ENCODE measurements around the gene CKMT2.

The CKMT2 gene

GRCh38 chr5:81205058-81205457, 28.1 kb upstream of the CKMT2 start:
- Mint-ChIP-seq H3K4me1 (ENCODE audit: low read depth) (no peaks in the 10 kb centered on the region), H3K27me3 (ENCODE audit: low read depth) (no peaks in the 10 kb centered on the region), H3K36me3 (ENCODE audit: low read depth) (no peaks in the 10 kb centered on the region), H3K9me3 (no peaks in the 10 kb centered on the region), H3K4me3 (no peak overlapping the region), H3K27ac (no peak overlapping the region)
- no peak for DNase-seq (ENCODE audit: low spot score)

DNA sequence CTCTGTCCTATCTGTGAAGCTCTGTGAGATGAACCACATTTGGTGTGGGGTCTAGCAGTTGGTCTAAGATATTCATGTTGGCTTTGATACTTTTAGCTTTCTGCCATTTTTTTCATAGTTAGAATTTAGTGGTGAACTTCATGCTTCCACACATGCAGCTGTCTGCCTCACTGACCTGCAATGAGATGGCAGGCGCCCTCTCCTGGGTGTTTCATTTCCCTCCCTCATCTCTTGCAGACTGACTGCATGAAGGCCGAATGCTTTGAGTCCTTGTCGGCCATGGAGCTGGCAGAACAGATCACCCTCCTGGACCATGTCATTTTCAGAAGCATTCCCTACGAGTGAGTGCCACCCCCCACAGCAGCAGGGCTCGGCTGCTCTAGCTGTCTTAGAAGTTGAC, 26.1 kb upstream of the CKMT2 start:
- no peak for DNase-seq (ENCODE audit: low spot score)
- Mint-ChIP-seq H3K9me3 (no peaks in the 10 kb centered on the region), H3K4me1 (ENCODE audit: low read depth) (no peaks in the 10 kb centered on the region), H3K27ac (no peak overlapping the region), H3K36me3 (ENCODE audit: low read depth) (no peaks in the 10 kb centered on the region), H3K4me3 (no peak overlapping the region), H3K27me3 (ENCODE audit: low read depth) (no peaks in the 10 kb centered on the region)

GRCh38 chr5:81208904-81209303, 24.2 kb upstream of the CKMT2 start:
- no peak for DNase-seq (ENCODE audit: low spot score)
- no peak overlapping the region for H3K4me3 Mint-ChIP-seq
- H3K36me3 Mint-ChIP-seq (ENCODE audit: low read depth) = no peaks in the 10 kb centered on the region
- H3K27ac Mint-ChIP-seq = no peak overlapping the region
- H3K9me3 Mint-ChIP-seq = no peaks in the 10 kb centered on the region
- H3K4me1 Mint-ChIP-seq (ENCODE audit: low read depth) = no peaks in the 10 kb centered on the region
- H3K27me3 Mint-ChIP-seq (ENCODE audit: low read depth) = no peaks in the 10 kb centered on the region

DNA sequence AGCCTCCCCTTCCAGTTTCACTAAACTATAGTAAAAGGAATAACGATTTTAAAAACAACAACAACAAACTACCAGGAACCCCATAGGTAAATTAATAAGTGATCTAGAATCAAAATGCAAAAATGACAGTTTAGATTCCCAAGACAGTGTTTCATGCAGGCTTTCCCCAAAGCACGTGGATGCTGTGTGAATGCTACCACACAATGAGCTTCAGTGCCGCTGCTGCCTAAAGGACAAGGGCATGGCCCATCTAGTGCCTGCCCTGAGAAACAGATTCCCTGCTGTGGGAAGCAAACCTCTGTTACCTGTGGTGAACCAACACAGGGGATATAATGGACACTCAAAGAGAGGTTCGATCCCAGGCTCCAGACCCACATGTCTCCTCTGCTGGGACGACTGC, 23.7 kb upstream of the CKMT2 start:
- H3K9me3 Mint-ChIP-seq = no peaks in the 10 kb centered on the region
- no peak overlapping the region for H3K4me3 Mint-ChIP-seq
- no peaks in the 10 kb centered on the region for H3K27me3 Mint-ChIP-seq (ENCODE audit: low read depth)
- no peaks in the 10 kb centered on the region for H3K36me3 Mint-ChIP-seq (ENCODE audit: low read depth)
- H3K27ac Mint-ChIP-seq = no peak overlapping the region
- DNase-seq (ENCODE audit: low spot score) = no peak
- H3K4me1 Mint-ChIP-seq (ENCODE audit: low read depth) = no peaks in the 10 kb centered on the region

DNA sequence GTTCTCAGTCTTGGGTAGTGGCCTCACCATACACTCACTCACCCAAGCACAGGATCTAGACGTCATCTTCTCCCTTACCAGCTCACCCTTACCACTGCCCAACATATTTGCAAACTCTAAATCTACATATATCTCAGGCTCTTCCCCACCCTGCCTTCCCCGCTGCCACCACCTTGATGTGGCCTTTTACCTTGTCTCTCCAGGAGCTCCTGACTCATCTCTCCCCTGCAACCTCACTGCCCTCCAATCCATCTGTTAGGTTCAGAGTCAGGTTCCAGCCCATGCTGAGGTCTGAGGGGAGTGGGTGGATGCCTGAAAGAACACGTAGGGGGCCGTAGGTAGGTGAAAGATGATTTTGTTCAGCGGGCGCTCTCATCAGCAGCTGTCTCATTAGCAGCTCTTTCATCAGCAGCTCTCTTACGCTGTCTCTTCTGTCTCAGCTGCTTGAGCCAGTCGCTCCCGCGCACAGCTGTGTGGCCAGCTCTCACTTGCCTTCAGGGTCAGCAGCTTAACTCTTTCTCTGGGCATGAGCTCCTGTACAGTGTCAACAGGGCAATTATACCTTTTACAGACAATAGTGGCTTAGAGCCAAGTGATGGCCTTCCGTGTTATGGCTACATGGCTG, 23.1 kb upstream of the CKMT2 start:
- Mint-ChIP-seq H3K9me3 (no peaks in the 10 kb centered on the region), H3K27me3 (ENCODE audit: low read depth) (no peaks in the 10 kb centered on the region), H3K4me3 (no peak overlapping the region), H3K4me1 (ENCODE audit: low read depth) (no peaks in the 10 kb centered on the region), H3K27ac (no peak overlapping the region), H3K36me3 (ENCODE audit: low read depth) (no peaks in the 10 kb centered on the region)
- DNase-seq (ENCODE audit: low spot score) = no peak

DNA sequence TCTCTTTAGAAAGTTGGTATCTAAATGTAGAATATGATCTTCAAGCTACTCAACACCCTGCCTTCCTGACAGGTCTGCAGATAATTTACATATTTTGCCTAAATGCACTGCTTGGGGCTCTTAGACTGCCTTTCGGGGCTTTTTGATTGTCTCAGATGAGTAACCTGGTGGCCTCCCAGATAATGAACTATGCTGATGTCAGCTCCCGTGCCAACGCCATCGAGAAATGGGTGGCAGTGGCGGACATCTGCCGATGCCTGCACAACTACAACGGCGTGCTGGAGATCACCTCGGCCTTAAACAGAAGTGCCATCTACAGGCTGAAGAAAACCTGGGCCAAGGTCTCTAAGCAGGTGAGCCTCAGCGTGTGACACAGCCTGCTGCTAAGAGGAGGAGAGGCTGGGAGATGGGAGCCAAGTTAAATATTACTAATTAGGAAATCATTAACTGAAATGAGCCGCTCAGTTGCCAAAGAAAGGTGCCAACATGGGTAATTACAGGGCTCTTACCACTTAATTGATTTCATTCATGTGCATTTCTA, 20.8 kb upstream of the CKMT2 start:
- Mint-ChIP-seq H3K27ac (no peak overlapping the region), H3K27me3 (ENCODE audit: low read depth) (no peaks in the 10 kb centered on the region), H3K9me3 (no peaks in the 10 kb centered on the region), H3K4me1 (ENCODE audit: low read depth) (no peaks in the 10 kb centered on the region), H3K4me3 (no peak overlapping the region), H3K36me3 (ENCODE audit: low read depth) (no peaks in the 10 kb centered on the region)
- DNase-seq (ENCODE audit: low spot score) = no peak

GRCh38 chr5:81213070-81213469, 20.1 kb upstream of the CKMT2 start:
- Mint-ChIP-seq H3K27ac (no peak overlapping the region), H3K36me3 (ENCODE audit: low read depth) (no peaks in the 10 kb centered on the region), H3K4me3 (no peak overlapping the region), H3K4me1 (ENCODE audit: low read depth) (no peaks in the 10 kb centered on the region), H3K27me3 (ENCODE audit: low read depth) (no peaks in the 10 kb centered on the region), H3K9me3 (no peaks in the 10 kb centered on the region)
- DNase-seq (ENCODE audit: low spot score) = no peak

GRCh38 chr5:81214848-81215247, 18.3 kb upstream of the CKMT2 start:
- Mint-ChIP-seq H3K27me3 (ENCODE audit: low read depth) (no peaks in the 10 kb centered on the region), H3K4me3 (no peak overlapping the region), H3K4me1 (ENCODE audit: low read depth) (no peaks in the 10 kb centered on the region), H3K36me3 (ENCODE audit: low read depth) (no peaks in the 10 kb centered on the region), H3K27ac (no peak overlapping the region), H3K9me3 (no peaks in the 10 kb centered on the region)
- DNase-seq (ENCODE audit: low spot score) = no peak

- Mint-ChIP-seq H3K27me3 (ENCODE audit: low read depth) (no peaks in the 10 kb centered on the region), H3K4me3 (no peak overlapping the region), H3K9me3 (no peaks in the 10 kb centered on the region), H3K27ac (no peak overlapping the region), H3K4me1 (ENCODE audit: low read depth) (no peaks in the 10 kb centered on the region), H3K36me3 (ENCODE audit: low read depth) (no peaks in the 10 kb centered on the region)
- DNase-seq (ENCODE audit: low spot score) = no peak
Observed at GRCh38 chr5:81216152-81216551, 17.0 kb upstream of the CKMT2 start.

- Mint-ChIP-seq H3K27ac (no peak overlapping the region), H3K4me1 (ENCODE audit: low read depth) (no peaks in the 10 kb centered on the region), H3K9me3 (no peaks in the 10 kb centered on the region)
Observed at GRCh38 chr5:81219389-81219788, 13.7 kb upstream of the CKMT2 start.

GRCh38 chr5:81222285-81222684, 10.8 kb upstream of the CKMT2 start:
- DNase-seq (ENCODE audit: low spot score) = no peak
- H3K9me3 Mint-ChIP-seq = no peaks in the 10 kb centered on the region
- no peaks in the 10 kb centered on the region for H3K27me3 Mint-ChIP-seq (ENCODE audit: low read depth)
- H3K27ac Mint-ChIP-seq = no peak overlapping the region
- H3K36me3 Mint-ChIP-seq (ENCODE audit: low read depth) = no peaks in the 10 kb centered on the region
- no peaks in the 10 kb centered on the region for H3K4me1 Mint-ChIP-seq (ENCODE audit: low read depth)
- no peak overlapping the region for H3K4me3 Mint-ChIP-seq

More at GRCh38 chr5:81219389-81219788, 13.7 kb upstream of the CKMT2 start:
- Mint-ChIP-seq H3K36me3 (ENCODE audit: low read depth) (no peaks in the 10 kb centered on the region), H3K4me3 (no peak overlapping the region), H3K27me3 (ENCODE audit: low read depth) (no peaks in the 10 kb centered on the region)
- no peak for DNase-seq (ENCODE audit: low spot score)

- H3K36me3 Mint-ChIP-seq (ENCODE audit: low read depth) = no peaks in the 10 kb centered on the region
- no peak overlapping the region for H3K27ac Mint-ChIP-seq
- H3K27me3 Mint-ChIP-seq (ENCODE audit: low read depth) = no peaks in the 10 kb centered on the region
- peaks cover 2% of the 10 kb centered on the region for H3K4me1 Mint-ChIP-seq (ENCODE audit: low read depth)
- no peak for DNase-seq (ENCODE audit: low spot score)
- no peak overlapping the region for H3K4me3 Mint-ChIP-seq
- no peaks in the 10 kb centered on the region for H3K9me3 Mint-ChIP-seq
Observed at GRCh38 chr5:81225463-81225862, 7.7 kb upstream of the CKMT2 start.

- Mint-ChIP-seq H3K9me3 (no peaks in the 10 kb centered on the region), H3K4me1 (ENCODE audit: low read depth) (peaks cover 4% of the 10 kb centered on the region), H3K27ac (no peak overlapping the region), H3K36me3 (ENCODE audit: low read depth) (no peaks in the 10 kb centered on the region), H3K4me3 (no peak overlapping the region), H3K27me3 (ENCODE audit: low read depth) (no peaks in the 10 kb centered on the region)
- DNase-seq (ENCODE audit: low spot score) = no peak
Observed at GRCh38 chr5:81226286-81226685, 6.8 kb upstream of the CKMT2 start.

DNA sequence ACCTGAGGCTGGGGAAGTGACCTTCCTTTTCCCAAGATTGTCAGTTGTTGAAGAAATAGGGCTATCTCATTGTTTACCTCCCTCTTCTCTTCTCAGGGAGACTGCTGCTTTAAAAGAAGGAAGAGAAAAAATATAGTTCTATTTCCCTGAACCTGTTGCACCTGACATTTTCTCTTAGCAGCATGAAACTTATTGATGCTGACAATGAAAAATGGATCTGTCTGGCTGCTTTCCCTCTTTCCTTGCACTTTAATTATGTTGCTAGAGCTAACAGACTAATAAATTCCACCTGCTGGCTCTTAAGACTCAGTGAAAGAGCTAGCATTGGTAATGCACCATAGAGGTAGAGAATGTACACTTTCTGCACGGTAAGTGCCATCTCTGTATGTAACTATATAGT, 6.2 kb upstream of the CKMT2 start:
- no peaks in the 10 kb centered on the region for H3K27me3 Mint-ChIP-seq (ENCODE audit: low read depth)
- H3K36me3 Mint-ChIP-seq (ENCODE audit: low read depth) = no peaks in the 10 kb centered on the region
- peaks cover 4% of the 10 kb centered on the region for H3K4me1 Mint-ChIP-seq (ENCODE audit: low read depth)
- no peak for DNase-seq (ENCODE audit: low spot score)
- H3K27ac Mint-ChIP-seq = no peak overlapping the region
- no peaks in the 10 kb centered on the region for H3K9me3 Mint-ChIP-seq
- no peak overlapping the region for H3K4me3 Mint-ChIP-seq

DNA sequence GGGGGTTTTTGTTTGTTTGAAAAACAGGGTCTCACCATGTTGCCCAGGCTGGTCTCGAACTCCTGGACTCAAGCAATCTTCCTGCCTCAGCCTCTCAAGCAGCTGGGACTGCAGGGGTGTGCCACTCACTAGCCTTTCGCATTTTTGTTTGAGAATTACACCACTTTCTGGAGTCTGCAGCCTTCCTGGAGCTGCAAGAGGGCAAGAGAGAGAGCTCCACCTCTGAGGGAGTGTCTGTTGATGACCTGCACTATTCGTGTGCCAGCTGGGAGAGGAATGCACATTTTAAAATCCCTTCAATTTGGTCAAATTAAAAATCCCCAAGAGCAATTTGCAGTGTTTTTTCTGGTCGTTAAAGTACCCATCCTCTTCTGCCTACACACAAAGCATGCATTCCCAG, 5.0 kb upstream of the CKMT2 start:
- no peak overlapping the region for H3K27ac Mint-ChIP-seq
- H3K27me3 Mint-ChIP-seq (ENCODE audit: low read depth) = no peaks in the 10 kb centered on the region
- peaks cover 4% of the 10 kb centered on the region for H3K4me1 Mint-ChIP-seq (ENCODE audit: low read depth)
- H3K9me3 Mint-ChIP-seq = no peaks in the 10 kb centered on the region
- no peak overlapping the region for H3K4me3 Mint-ChIP-seq
- no peaks in the 10 kb centered on the region for H3K36me3 Mint-ChIP-seq (ENCODE audit: low read depth)
- DNase-seq (ENCODE audit: low spot score) = no peak
